K562 (cell line): ENCODE results near the gene KRT76. TPM values are rescaled to one million over a fixed set of nuclear protein-coding genes. Genes with fewer than 3 reads are reported as not detected.

Source experiments
- ATAC-seq: fragments of 200-7000 bp; cut with Tn5 transposase; 3 replicates; pipeline ENCODE4 v1.9.1; 2020; ENCODE audit warnings: moderate library complexity
- BruUV-seq: library from RNA; stranded (reverse); fragments of 400-500 nt; replicated peaks from 2 replicates; lab custom pipeline; 2021; lab: Mats Ljungman, UMichigan
- CTCF ChIA-PET: fragments of 300-600 bp; formaldehyde crosslinking; extraction: SDS; loops from one replicate; lab custom pipeline; 2021; ENCODE audit warnings: low intra/inter-chr PET ratio; lab: Yijun Ruan, JAX
- POLR2A ChIA-PET: fragments of 300-600, 350-650 bp; sonication (Branson Sonifier 250); formaldehyde crosslinking; extraction: SDS; loops from one replicate; lab custom pipeline; 2021; ENCODE audit warnings: antibody characterized with exemption, inconsistent platforms; lab: Yijun Ruan, JAX
- DNase-seq, 4 experiments: peaks; one replicate each; pipeline versions ENCODE4 v3.0.0 to v3.0.0-alpha.2; 2011 to 2018; ENCODE audit warnings: low spot score in 3 of 4, mixed read lengths in 3 of 4; ENCODE audit errors: extremely low read depth in 1 of 4
- FAIRE-seq: peaks from 2 replicates; lab custom pipeline; 2011; peaks lifted over from hg19 to GRCh38; lab: Jason Lieb, UNC
- H2AFZ ChIP-seq: 2 replicates; pipeline ENCODE4 v1.6.0; 2011; ENCODE audit warnings: low read depth, low read length, control low read depth, inconsistent platforms
- H3K27ac ChIP-seq: fragments of 200-600 bp; 3 replicates; pipeline ENCODE4 v1.8.0; 2011; ENCODE audit warnings: low read depth, mild to moderate bottlenecking, control low read depth, inconsistent platforms, low read length, moderate library complexity, mixed read lengths; ENCODE audit errors: extremely low read depth
- H3K27me3 ChIP-seq, 2 experiments: fragments of 300-600 bp in 1 of 2; 2 replicates in 1 of 2; 3 replicates in 1 of 2; pipeline versions ENCODE4 v1.6.0 to v1.8.0; 2011; ENCODE audit warnings: inconsistent platforms in 2 of 2, low read length in 2 of 2, mild to moderate bottlenecking in 1 of 2, mixed read lengths in 1 of 2, moderate library complexity in 1 of 2; ENCODE audit not compliant: control insufficient read depth in 2 of 2, insufficient read depth in 2 of 2
- H3K36me3 ChIP-seq: fragments of 300-600 bp; 3 replicates; pipeline ENCODE4 v1.8.0; 2011; ENCODE audit warnings: mild to moderate bottlenecking, low read length, inconsistent platforms; ENCODE audit not compliant: control insufficient read depth, insufficient read depth
- H3K4me1 ChIP-seq, 2 experiments: fragments of 200-600 bp in 1 of 2; replicated peaks in 1 of 2; 2 replicates in 1 of 2; 3 replicates in 1 of 2; pipeline versions ENCODE4 v1.5.1 to v1.8.0; 2011; ENCODE audit warnings: inconsistent platforms in 2 of 2, low read length in 2 of 2, mild to moderate bottlenecking in 1 of 2, mixed read lengths in 1 of 2, moderate library complexity in 1 of 2; ENCODE audit not compliant: control insufficient read depth in 2 of 2, insufficient read depth in 2 of 2
- H3K4me2 ChIP-seq: 2 replicates; pipeline ENCODE4 v1.6.1; 2011; ENCODE audit warnings: low read length, control low read depth, inconsistent platforms, mixed read lengths; ENCODE audit not compliant: insufficient read depth
- H3K4me3 ChIP-seq: fragments of 200-600 bp; sonication (generic), shearing (Covaris generic); 2 replicates; pipeline ENCODE4 v1.5.1; 2016; ENCODE audit warnings: control low read depth, inconsistent platforms
- H3K79me2 ChIP-seq: fragments of 200-600 bp; 3 replicates; pipeline ENCODE4 v1.8.0; 2011; ENCODE audit warnings: low read length, inconsistent platforms; ENCODE audit not compliant: control insufficient read depth, insufficient read depth
- H3K9ac ChIP-seq, 2 experiments: 2 replicates each; pipeline versions ENCODE4 v1.6.0 to v1.6.1; 2011; ENCODE audit warnings: low read depth in 2 of 2, low read length in 2 of 2, control low read depth in 1 of 2, inconsistent platforms in 1 of 2, mild to moderate bottlenecking in 1 of 2, mixed read lengths in 1 of 2; ENCODE audit not compliant: insufficient read depth in 1 of 2
- H3K9me1 ChIP-seq: one replicate; pipeline ENCODE4 v1.6.0; 2011; ENCODE audit warnings: inconsistent platforms, mild to moderate bottlenecking, low read length, moderate library complexity; ENCODE audit not compliant: control insufficient read depth, insufficient read depth
- H3K9me3 ChIP-seq: replicated peaks from 2 replicates; pipeline ENCODE4 v1.5.1; 2011; ENCODE audit warnings: low read depth, low read length, inconsistent platforms; ENCODE audit not compliant: control insufficient read depth, insufficient read depth
- H4K20me1 ChIP-seq: replicated peaks from 2 replicates; pipeline ENCODE4 v1.6.1; 2011; ENCODE audit warnings: low read length, inconsistent platforms, mixed read lengths; ENCODE audit not compliant: control insufficient read depth, insufficient read depth
- NR2C1 ChIP-seq, 2 experiments: fragments of 450-650 bp; IDR thresholded peaks; 2 replicates each; pipeline ENCODE4 v1.6.1; 2017; ENCODE audit warnings: mild to moderate bottlenecking in 2 of 2, antibody characterized with exemption in 1 of 2, inconsistent platforms in 1 of 2, missing compliant biosample characterization in 1 of 2, missing genetic modification characterization in 1 of 2
- ZNF316 ChIP-seq: fragments of 450-650 bp; IDR thresholded peaks from 2 replicates; pipeline ENCODE4 v1.6.1; 2016
- WGBS: fragments of 100-300 bp; shearing (Covaris generic); methylation state at CpG from one replicate; pipeline ENCODE4 v1.1.6; 2016; ENCODE audit warnings: low coverage, mixed read lengths; ENCODE audit not compliant: insufficient coverage; ENCODE audit errors: missing lambda C conversion rate; 5-methylcytosine and 5-hydroxymethylcytosine counted together
- in situ Hi-C: fragments of 300-500 bp; cut with MboI; formaldehyde crosslinking; loops from 4 replicates; pipeline ENCODE4 v1.15.0; 2018; ENCODE audit warnings: inconsistent platforms, mixed read lengths
- intact Hi-C: fragments of 100-400 bp; cut with micrococcal nuclease; formaldehyde crosslinking; loops from 2 replicates; pipeline ENCODE4 v1.14.2; 2022
- polyA plus RNA-seq, 8 experiments: library from polyadenylated mRNA; depleted of rRNA in 4 of 8; stranded (reverse) in 5 of 8; unstranded in 3 of 8; fragments of >200 nt; fragmentation: Nextera tagmentation in 2 of 8; fragmentation: Illumina TruSeq in 1 of 8; extraction: Ambion mirVana in 2 of 8; extraction: Trizol in 1 of 8; gene quantifications; 2 replicates each; pipeline versions ENCODE4 v1.2.1 to v1.2.3, GENCODE V29; 2011 to 2014; ENCODE audit warnings: inconsistent platforms in 1 of 8, missing spikeins in 1 of 8
- total RNA-seq, 7 experiments: library from RNA; depleted of rRNA in 6 of 7; stranded (reverse); fragments of >200 nt in 6 of 7; fragmentation: Illumina TruSeq in 2 of 7; extraction: Trizol in 2 of 7; gene quantifications; 2 replicates each; pipeline versions ENCODE4 v1.2.1 to v1.2.3, GENCODE V29; 2011 to 2021; ENCODE audit warnings: low replicate concordance in 1 of 7
- TF ChIP-seq, protein P1 (sequence below): fragments of 250-450 bp; sonication (Bioruptor Pico); IDR thresholded peaks from 2 replicates; pipeline ENCODE4 v1.4.0; 2020; ENCODE audit warnings: mild to moderate bottlenecking, moderate library complexity

Gene KRT76
- total and polyA plus RNA-seq, 9 of the 15 experiments (the other 6 are each of a cell fraction or from before 2014, with no cell fraction given), result not detected

- no peaks in the 10 kb centered on the region for H3K4me1 ChIP-seq
- H4K20me1 ChIP-seq, result no peaks in the 10 kb centered on the region
- peaks cover 5 to 44% of the 10 kb centered on the region in 2 experiments; a peak in 4 of 5 replicates for H3K27me3 ChIP-seq
- FAIRE-seq, result no peak
- CTCF ChIA-PET, result no interaction called here
- H3K9me3 ChIP-seq, result no peaks in the 10 kb centered on the region
- H3K4me2 ChIP-seq, result no peak overlapping the region
- H3K4me3 ChIP-seq, result no peak overlapping the region
- no TSS peak for BruUV-seq
- ATAC-seq, result no peak
- TF ChIP-seq NR2C1 (IDR thresholded peaks at IDR 0.05) (no peak), NR2C1 (tag; IDR thresholded peaks at IDR 0.05) (no peak), ZNF316 (0 out of 2 replicates have a peak, but pooled peaks have one; percentile 18)
- H3K79me2 ChIP-seq, result no peaks in the 10 kb centered on the region
- POLR2A ChIA-PET, result interaction anchor here (0.7 kb wide), 1 partner anchor 15 kb away, joined by 3 read pairs; no protein-coding TSS in a partner anchor
- H3K9me1 ChIP-seq, result no peaks in the 10 kb centered on the region
- no peaks in the 10 kb centered on the region for H3K36me3 ChIP-seq
- in situ Hi-C loops, result no loop called here
- H3K27ac ChIP-seq, result no peak overlapping the region
- intact Hi-C loops, result no loop called here
- H3K9ac ChIP-seq, result no peak overlapping the region
- no peak overlapping the region for H2AFZ ChIP-seq
- WGBS, result 0% methylated on average over 3 of the region's 3 CpGs
- no peak for DNase-seq
These were observed 55.2 kb downstream of the KRT76 start for GRCh38 chr12:52721838-52722470.

DNA sequence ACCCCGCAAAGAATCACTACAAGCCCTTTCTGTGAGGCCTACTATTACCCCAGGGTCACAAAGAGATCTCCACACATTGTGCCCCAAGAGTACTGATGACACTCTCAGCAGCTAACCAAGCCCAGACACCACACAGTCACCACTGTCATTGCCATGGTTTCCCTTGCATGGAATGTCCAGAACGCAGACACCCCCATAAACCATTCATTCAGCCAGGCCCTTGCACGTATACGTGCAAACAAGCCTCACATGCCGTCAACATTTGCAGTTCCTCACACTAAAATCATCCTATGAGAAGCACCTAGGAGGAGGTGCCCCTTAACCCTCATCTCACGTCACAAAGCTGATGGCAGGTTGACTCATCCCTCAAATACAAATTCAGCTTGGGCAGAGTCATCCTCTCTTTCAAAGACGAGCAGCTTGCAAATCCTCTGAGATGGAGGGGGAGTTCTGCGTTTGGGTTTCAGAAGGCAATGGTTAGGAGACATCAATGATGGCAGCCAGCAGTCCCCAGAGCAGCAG lies 56.7 kb downstream of the KRT76 start:
- no peak for ATAC-seq
- TF ChIP-seq, protein P1, sequence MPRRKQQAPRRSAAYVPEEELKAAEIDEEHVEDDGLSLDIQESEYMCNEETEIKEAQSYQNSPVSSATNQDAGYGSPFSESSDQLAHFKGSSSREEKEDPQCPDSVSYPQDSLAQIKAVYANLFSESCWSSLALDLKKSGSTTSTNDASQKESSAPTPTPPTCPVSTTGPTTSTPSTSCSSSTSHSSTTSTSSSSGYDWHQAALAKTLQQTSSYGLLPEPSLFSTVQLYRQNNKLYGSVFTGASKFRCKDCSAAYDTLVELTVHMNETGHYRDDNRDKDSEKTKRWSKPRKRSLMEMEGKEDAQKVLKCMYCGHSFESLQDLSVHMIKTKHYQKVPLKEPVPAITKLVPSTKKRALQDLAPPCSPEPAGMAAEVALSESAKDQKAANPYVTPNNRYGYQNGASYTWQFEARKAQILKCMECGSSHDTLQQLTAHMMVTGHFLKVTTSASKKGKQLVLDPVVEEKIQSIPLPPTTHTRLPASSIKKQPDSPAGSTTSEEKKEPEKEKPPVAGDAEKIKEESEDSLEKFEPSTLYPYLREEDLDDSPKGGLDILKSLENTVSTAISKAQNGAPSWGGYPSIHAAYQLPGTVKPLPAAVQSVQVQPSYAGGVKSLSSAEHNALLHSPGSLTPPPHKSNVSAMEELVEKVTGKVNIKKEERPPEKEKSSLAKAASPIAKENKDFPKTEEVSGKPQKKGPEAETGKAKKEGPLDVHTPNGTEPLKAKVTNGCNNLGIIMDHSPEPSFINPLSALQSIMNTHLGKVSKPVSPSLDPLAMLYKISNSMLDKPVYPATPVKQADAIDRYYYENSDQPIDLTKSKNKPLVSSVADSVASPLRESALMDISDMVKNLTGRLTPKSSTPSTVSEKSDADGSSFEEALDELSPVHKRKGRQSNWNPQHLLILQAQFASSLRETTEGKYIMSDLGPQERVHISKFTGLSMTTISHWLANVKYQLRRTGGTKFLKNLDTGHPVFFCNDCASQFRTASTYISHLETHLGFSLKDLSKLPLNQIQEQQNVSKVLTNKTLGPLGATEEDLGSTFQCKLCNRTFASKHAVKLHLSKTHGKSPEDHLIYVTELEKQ, result no peak
- intact Hi-C loops (no loop called here), in situ Hi-C loops (no loop called here)
- H3K36me3 ChIP-seq, result no peaks in the 10 kb centered on the region
- no peak for DNase-seq
- H3K79me2 ChIP-seq, result no peaks in the 10 kb centered on the region
- 3% methylated on average over 8 of the region's 8 CpGs for WGBS
- H3K4me2 ChIP-seq, result no peak overlapping the region
- H4K20me1 ChIP-seq, result peaks cover 6% of the 10 kb centered on the region; the same call in 1 of the 2 replicates
- FAIRE-seq, result no peak
- POLR2A ChIA-PET, result interaction anchor here (1.0 kb wide), 1 partner anchor 22 kb away, joined by 3 read pairs; no protein-coding TSS in a partner anchor
- H2AFZ ChIP-seq, result no peak overlapping the region
- CTCF ChIA-PET, result no interaction called here
- H3K4me1 ChIP-seq, result no peaks in the 10 kb centered on the region
- H3K27ac ChIP-seq, result no peak overlapping the region
- H3K9ac ChIP-seq, result no peak overlapping the region
- no TSS peak for BruUV-seq
- H3K9me3 ChIP-seq, result no peaks in the 10 kb centered on the region
- peaks cover 16 to 47% of the 10 kb centered on the region in 2 experiments for H3K27me3 ChIP-seq
- no peaks in the 10 kb centered on the region for H3K9me1 ChIP-seq
- no peak overlapping the region for H3K4me3 ChIP-seq
